HG02678 (cell line): ENCODE results near the gene RANBP6.
"Not testable (repeated sequence)": the region's sequence is repeated elsewhere in the genome, so short reads cannot be mapped to it uniquely, and the experiment has no call there.

Source experiments
- ATAC-seq: cut with Tn5 transposase; IDR thresholded peaks from one replicate; pipeline ENCODE4 v1.9.1; 2021; ENCODE audit warnings: mild to moderate bottlenecking, moderate library complexity; ENCODE audit not compliant: unreplicated experiment

The RANBP6 gene

DNA sequence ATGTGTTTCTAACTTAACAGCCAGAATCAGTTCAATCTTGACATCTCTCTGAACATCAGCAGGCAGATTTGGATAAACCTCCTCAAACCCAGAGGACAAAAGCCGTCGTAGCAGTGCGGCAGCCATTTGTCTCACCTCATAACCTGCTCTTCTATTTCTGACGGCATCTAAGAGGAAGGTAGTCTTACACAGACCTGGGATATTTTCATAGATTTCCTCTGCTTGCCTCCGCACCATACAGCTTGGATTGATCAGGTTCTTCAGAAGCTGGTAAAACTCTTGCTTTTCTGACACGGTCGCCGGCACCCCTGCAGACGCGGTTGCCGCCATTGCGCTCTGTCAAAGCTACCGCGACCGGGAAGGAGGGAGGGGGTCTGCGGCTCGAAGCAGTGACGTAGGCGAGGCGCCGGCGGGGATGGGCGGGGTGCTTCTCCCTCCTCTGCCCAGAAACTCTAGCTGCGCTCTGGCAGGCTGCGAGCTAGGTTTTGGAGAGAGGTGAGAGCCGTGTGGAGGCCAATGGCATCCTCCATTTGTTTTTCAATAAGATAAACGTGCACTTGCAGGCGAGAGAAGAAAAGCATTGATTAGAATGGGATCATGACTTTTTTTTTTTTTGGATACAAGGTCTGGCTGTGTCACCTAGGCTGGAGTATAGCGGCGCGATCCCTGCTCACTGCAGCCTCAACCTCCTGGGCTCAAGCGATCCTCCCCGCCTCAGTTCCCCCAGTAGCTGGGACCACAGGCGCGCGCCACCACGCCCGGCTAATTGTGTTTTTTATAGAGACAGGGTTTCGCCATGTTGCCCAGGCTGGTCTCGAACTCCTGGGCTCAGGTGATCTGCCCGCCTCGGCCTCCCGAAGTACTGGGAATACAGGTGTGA is at the start of gene RANBP6:
Gene RANBP6, minus strand, starts transcription at position 347 of the 880 bp plus-strand sequence. Its CDS starts 17 bp downstream, at position 330.
- peak; percentile 99 for ATAC-seq

DNA sequence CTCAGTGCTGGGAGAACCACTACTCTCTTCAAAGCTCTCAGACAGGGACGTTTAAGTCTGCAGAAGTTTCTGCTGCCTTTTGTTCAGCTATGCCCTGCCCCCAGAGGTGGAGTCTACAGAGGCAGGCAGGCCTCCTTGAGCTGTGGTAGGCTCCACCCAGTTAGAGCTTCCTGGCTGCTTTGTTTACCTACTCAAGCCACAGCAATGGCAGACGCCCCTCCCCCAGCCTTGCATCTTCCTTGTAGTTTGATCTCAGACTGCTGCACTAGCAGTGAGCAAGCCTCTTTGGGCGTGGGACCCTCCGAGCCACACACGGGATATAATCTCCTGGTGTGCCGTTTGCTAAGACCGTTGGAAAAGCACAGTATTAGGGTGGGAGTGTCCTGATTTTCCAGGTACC is 47.7 kb upstream of the RANBP6 start:
- ATAC-seq = not testable (repeated sequence)

DNA sequence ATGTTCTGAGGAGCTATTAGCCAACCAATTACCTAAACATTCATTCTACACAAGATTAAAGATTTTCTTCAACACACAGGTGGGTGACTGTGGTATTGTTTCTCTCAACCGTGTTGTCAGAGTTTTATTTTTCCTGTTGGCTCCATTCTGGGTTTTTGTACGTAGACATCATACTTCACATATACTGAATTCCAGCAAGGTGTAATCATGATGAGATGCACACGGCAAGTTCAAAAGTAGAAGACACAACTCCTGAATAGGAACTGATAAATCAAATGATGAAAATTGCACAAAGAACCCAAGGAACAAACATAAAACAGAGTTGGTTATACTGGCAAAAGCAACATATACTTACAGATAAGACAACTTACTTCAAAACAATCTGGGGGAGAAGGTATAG is 40.2 kb upstream of the RANBP6 start:
- no peak for ATAC-seq

DNA sequence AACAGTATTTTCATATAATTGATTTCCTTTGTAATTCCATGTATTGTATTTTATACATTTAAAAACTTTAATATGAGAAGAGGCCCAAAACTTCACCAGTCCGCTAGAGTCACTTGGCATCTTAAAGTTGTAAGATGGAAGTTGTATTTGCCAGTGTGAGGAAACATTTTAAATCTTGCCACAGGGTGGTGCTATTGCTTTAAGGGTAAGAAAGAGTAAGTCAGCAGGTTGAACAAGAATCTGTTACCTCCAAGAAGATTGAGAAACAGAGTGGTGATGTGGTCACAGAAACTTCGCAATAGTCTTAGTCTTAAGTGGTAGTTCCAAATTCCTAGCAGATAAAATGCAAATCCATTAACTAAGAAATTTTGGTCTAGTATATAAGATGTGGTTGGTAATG is 39.8 kb upstream of the RANBP6 start:
- ATAC-seq = peak; percentile 59

DNA sequence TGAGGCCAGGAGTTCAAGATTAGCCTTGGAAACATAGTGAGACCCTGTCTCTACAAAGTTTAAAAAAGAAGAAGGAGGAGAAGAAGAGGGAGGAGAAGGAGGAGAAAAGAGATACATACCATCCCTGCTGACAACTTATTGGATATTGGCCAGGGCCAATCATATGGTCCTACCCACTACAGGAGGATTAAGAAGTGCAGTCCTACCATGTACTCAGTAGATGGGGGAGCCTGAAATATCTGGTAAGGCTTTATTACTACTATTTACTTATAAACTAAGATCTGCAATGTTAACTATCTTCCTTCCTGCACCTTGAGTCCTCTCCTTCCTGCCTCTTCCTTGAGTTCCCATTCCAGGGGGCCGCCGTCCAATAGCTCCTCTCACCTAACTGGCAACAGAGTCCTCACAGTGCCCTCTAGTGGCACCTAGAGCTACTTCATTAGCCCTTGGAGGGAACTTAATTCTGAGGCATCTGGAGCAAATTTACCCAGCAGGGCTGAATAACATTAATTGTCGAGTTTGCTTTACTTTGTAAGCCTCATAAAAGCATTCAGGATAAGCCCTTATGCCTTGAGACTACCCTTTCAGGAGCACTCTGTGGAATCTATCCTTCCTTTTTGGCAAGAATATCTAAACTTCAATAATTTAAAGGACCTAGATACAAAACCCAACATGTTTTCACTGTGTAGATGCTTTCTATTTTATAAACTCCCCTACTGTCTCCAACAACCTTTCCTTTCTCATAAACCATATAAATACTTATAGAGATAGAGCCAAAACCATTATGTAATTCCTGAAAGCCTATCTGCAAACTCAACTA is 39.1 kb upstream of the RANBP6 start:
- ATAC-seq = no peak

DNA sequence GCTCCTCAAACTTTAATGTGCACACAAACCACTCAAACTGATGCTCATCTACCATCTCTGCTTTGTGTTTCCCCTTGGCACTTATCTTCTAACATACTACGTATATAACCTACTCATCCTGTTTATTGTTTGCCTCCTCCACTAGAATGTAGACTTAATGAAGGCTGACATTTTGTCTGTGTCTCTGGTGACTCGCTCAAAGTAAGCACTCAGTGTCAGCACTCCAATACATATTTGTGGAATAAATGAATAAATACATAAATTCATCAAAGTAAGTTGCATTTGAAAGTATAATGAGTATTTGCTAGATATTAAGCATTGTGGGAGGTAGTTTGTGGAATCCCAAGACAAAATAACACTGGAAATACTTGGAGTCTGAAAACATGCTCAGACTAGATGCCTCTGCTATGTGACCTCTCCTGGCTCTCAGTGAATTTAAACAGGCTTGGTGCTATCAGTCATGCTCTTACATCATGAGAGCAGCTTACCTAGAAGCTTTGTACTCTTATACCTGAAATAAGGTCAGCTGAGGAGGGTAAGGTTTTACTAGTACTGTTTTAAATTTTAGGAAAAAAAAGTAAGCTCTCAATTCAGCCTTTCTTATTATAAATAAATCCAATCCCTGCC is 37.0 kb upstream of the RANBP6 start:
- no peak for ATAC-seq

DNA sequence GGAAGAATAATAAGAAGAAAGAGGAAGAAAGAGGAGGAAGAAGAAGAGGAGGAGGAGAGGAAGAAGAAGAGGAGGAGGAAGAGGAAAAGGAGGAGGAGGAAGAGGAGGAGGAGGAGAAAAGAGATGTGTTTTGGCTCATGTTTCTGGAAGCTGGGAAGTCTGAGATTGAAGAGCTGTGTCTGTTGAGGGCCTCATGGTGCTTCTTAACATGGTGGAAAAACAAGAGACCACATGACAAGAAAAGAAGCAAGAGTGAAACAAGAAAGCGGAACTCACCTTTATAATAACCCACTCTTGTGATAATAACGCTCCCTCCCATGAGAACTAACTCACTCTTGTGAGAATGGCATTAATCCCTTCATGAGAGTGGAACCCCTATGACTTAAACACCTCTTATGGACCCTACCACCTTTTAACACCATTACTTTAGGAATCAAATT is 36.1 kb upstream of the RANBP6 start:
- peak; percentile 59 for ATAC-seq

DNA sequence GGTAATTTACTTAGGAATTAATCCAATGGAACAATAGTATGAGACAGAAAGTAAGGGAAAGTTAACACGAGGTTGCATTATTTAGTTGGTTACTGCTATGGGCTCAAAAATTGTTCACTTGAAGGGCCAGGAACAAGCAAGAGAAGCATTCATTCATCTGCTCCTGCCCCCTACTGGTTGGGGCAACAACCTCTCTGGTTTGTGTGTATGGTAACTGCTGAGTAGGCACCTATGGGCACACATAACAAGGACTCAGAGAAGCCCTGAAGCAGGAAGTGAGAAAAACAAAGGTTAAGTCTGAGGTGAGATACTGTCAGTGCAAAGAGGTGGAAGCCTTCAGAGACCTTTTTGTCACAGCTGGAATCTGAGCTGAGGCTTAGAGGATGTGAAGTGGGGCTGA is 34.4 kb upstream of the RANBP6 start:
- peak; percentile 46 for ATAC-seq

DNA sequence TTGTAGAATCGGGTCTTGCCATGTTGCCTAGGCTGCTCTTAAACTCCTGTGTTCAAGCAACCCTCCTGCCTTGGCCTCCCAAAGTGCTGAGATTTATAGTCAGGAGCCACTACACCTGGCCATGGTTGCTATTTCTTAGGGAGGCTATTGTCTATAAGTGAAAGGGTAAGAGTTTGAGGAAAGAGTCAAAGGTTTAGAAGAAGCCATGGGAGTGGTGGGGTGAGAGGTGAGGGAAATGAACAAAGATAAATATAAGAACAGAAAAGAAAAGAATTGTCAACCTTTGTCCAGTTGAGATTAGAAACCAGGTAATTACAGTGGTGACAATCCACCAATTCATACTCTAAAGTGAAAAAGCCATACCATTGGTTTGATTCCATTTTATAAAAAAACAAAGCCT is 32.6 kb upstream of the RANBP6 start:
- no peak for ATAC-seq

DNA sequence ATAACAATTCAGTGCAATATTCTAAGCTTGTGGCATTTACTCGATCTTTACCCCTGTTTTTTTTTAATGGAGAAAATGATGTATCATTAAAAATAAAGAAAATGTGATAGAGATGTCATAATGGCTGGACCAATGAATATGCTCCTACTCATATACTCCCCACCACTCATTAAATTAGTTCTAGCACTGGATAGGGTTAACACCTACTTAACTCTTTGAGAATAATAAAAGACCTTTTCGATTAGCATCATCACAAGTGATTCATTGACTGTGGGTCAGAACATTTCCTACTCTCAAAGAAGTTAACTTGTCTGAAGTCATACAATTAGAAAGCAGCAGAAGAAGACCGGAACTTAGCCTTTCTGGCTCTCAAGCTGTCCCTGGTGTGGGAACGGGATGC is 31.6 kb upstream of the RANBP6 start:
- no peak for ATAC-seq

DNA sequence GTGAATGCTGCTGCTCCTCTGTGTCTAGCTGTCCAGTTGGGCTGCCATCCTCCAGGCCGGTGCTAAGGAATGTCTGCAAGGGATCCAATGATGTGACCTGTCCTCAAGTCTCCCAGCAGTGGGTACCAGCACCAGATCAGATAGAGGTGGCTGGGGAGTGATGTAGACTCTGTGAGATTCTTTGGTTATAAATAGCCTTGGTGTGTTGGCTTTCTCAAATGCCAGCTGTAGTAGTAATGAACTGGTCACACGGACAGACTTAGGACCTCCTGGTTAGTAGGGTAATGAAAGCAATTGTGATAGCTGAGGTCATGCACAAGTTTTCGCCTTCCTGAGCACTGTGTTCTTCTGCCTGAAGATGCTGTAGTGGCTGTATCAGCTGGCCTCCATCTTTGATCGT is 29.9 kb upstream of the RANBP6 start:
- no peak for ATAC-seq

DNA sequence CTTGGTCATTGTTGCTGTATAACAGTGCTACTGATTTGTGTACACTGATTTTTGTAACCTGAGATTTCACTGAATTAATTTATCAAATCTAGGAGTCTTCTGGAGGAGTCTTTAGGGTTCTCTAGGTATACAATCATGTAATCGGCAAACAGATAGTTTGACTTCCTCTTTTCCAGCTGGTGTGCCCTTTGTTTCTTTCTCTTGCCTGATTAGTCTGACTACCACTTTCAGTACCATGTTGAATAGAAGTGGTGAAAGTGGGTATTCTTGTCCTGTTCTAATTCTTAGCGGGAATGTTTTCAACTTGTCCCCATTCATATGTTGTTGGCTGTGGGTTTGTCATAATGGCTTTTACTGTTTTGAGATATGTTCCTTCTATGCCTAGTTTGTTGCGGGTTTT is 24.7 kb upstream of the RANBP6 start:
- ATAC-seq = no peak

DNA sequence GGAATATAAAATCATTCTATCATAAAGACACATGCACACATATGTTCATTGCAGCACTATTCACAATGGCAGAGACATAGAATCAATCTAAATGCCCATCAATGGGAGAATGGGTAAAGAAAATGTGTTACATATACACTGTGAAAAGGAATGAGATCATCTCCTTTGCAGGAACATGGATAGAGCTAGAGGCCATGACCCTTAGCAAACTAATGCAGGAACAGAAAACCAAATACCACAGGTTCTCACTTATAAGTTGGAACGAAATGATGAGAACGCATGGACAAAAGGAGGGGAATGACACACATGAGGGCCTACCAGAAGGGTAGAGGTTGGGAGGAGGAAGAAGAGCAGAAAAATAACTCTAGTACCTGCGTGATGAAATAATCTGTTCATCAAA is 21.0 kb upstream of the RANBP6 start:
- ATAC-seq = no peak

DNA sequence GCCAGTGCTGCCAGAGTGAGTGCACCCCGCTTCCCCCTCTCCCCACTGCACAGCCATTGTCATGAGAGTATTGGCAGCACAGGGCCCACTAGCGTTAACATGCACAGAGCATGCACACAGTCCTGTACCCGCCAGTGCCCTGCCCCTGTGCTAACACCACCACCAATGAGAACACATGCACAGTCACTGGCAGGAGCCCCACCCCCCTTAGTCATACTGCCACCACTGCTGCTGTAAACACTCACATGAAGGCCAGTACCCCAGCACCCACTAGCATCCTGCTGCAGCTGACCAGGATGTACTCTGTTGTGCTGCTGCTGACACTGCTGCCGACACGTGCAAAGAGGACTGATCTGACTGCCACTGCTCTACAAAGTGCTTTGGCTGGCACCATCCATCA is 19.5 kb upstream of the RANBP6 start:
- ATAC-seq = no peak

DNA sequence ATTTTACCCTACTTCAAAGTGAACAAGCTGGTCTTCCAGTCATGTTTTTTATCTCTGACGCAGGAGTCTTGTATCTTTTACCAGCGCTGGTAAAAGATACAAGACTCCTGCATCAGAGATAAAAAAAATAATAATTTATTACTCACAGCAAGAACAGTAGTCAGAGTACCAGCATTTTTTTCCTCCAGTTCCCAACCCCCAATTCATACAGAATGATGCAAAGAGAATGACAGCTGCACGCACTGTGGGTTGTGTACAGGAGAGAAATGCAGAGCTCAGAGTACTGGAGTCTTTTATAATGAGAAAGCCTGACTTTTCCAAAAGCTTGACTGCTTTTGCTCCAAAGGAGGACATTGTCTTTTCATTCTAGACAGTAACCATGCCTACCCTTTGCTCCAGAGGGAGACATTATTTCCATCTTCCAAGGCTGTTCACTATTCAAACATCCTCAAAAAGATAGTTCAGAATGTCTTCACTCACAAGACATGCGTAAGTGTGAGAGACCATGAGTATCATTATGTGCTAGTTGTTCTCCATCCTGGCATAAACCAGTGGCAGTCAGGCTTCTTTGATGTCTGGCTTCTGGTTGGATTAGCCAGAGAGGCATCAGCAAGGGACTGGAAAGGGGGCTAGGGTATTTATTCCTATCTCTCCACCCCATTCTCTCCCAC is 14.3 kb upstream of the RANBP6 start:
- no peak for ATAC-seq

DNA sequence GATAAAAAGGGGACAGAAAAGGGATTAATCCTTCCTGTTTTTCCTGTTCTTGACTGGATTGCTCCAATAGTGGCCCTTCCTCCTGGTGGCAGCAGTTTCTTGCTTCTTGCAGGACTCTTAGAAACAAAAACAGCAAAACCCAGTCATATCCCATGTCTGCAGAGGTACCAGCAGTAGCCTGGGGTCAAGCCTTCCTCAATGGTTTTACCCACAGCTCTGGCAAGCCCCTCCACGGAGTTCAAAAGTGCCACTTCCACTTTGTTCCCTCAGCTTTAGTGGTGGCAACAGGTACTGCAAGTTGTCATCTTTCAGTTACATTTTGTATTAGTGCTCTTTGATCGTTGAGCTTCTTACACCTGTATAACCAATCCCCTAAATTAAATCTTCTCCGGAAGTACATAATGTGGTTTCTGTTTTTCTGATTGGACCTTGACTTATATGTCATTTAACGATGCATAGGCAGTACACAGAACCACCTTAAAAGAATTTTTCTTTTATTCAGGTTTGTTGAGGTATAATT is 8.7 kb upstream of the RANBP6 start:
- ATAC-seq = peak; percentile 77

DNA sequence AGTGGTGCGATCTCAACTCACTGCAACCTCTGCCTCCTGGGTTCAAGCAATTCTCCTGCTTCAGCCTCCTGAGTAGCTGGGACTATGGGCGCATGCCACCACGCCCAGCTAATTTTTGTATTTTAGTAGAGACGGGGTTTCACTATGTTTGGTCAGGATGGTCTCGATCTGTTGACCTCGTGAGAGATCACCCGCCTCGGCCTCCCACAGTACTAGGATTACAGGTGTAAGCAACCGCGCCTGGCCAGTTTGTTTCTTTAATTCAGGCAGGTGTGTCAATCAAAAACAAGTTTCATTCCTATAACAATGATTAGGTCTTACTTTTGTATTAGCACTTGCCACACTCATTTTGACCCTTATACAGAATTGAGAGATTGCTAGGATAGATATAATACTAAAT is 1.6 kb upstream of the RANBP6 start:
- ATAC-seq = not testable (repeated sequence)

DNA sequence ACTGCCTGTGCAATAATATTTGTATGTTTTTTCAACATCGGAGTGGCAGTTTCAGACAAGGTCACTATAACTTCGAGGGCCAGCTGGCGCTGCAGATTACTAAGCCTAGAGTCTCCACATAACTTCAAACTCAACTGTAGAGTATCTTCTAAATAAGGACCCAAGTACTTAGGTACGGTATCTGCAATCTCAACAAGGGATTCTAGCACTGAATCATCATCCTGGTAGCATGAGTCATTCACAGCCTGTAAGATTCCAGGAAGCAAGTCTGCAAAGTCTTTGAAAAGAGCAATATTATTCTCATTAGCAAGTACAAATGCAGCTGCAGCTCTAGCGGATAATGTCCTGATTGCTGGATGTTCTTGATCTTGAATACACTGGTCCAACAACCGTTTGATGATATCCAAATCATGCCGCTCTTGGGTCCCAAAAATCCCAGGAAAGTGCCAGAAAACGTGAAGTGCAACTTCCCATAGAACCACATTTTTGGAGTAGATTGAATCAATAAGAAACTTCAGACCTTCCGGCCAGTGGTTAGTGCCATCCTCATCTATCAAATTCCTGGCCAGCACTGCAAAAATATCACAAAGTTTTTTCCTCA is 654 bp downstream of the RANBP6 start:
- no peak for ATAC-seq

DNA sequence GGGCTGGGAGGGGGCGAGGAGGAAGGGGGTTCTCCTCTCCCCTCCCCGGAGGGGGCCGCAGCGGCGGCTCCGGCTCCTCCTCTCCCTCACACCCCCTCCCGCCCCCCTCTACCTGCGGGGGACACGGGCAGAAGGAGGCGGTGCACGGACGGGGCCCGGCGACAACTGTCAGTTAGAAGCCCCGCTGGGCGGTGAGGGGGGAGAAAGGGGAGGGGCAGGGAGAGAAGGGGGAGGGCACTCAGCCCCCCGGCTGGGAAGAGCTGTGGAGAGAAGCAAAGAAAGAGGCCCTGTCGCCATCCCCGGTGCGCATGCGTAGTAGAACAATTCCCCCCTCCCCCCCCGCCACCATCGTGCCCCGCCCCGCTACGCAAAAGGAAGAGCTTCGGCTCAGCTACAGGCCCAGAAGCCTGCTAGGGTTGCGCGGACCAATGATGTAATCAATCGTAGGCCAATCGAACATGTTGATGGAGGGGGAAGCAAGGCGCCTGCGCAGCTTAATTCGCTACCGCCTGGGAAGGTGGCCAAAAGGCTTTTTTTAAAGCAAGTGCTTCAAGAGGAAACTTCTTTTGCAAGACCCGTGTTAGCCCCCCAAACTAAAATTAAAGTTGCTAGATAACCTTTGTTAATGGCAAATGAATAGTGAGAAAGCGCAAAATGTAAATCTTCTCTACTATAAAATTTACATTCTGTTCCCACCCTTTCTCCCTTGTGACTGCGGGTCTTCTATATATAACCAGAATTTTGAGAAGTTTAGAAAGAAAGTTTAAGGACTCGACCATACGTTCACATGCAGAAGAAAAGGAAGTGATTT is 7.0 kb downstream of the RANBP6 start:
- peak; percentile 62 for ATAC-seq
